MCF 10A (cell line): ENCODE measurements around the gene ZFAND3. TPM values are rescaled to one million over a fixed set of nuclear protein-coding genes. Genes with fewer than 3 reads are reported as not detected.

ENCODE experiments used
- BruUV-seq: library from RNA; stranded (reverse); fragments of 400-500 nt; replicated peaks from 2 replicates; lab custom pipeline; 2021; lab: Mats Ljungman, UMichigan
- CTCF ChIA-PET: fragments of 300-600 bp; sonication (Branson Sonifier 250); formaldehyde crosslinking; extraction: SDS; loops from one replicate; lab custom pipeline; 2021; ENCODE audit warnings: antibody characterized with exemption, inconsistent platforms; lab: Yijun Ruan, JAX
- POLR2A ChIA-PET: fragments of 300-600, 350-650 bp; sonication (Branson Sonifier 250); formaldehyde crosslinking; extraction: SDS; loops from one replicate; lab custom pipeline; 2020; ENCODE audit warnings: antibody characterized with exemption, inconsistent platforms; lab: Yijun Ruan, JAX
- DNase-seq: peaks from one replicate; pipeline ENCODE4 v3.0.0-alpha.2; 2018; ENCODE audit not compliant: unreplicated experiment
- H3K27ac Mint-ChIP-seq: one replicate; pipeline ENCODE4 v1.8.0; 2022; ENCODE audit warnings: mild to moderate bottlenecking, low read depth, mixed read lengths; ENCODE audit not compliant: unreplicated experiment
- H3K27me3 Mint-ChIP-seq: one replicate; pipeline ENCODE4 v1.8.0; 2022; ENCODE audit warnings: mixed read lengths; ENCODE audit not compliant: insufficient read depth, unreplicated experiment
- H3K36me3 Mint-ChIP-seq: one replicate; pipeline ENCODE4 v1.8.0; 2022; ENCODE audit warnings: mild to moderate bottlenecking, moderate library complexity, mixed read lengths; ENCODE audit not compliant: insufficient read depth, unreplicated experiment
- H3K4me1 Mint-ChIP-seq: one replicate; pipeline ENCODE4 v1.8.0; 2022; ENCODE audit warnings: mixed read lengths; ENCODE audit not compliant: insufficient read depth, unreplicated experiment
- H3K4me3 Mint-ChIP-seq: one replicate; pipeline ENCODE4 v1.8.0; 2022; ENCODE audit warnings: mild to moderate bottlenecking, moderate library complexity, mixed read lengths; ENCODE audit not compliant: unreplicated experiment
- H3K9me3 Mint-ChIP-seq: one replicate; pipeline ENCODE4 v1.8.0; 2022; ENCODE audit warnings: mixed read lengths; ENCODE audit not compliant: unreplicated experiment
- intact Hi-C: fragments of 100-400 bp; cut with micrococcal nuclease; formaldehyde crosslinking; loops from 2 replicates; pipeline ENCODE4 v1.14.1; 2022
- total RNA-seq: library from RNA; stranded (reverse); gene quantifications from 2 replicates; pipeline ENCODE4 v1.2.3, GENCODE V29; 2022
- TF ChIP-seq, protein P1 (sequence below): fragments of 200-600 bp; IDR thresholded peaks from one replicate; pipeline ENCODE4 v1.8.0; 2022; ENCODE audit warnings: antibody characterized with exemption, mild to moderate bottlenecking; ENCODE audit not compliant: unreplicated experiment

ZFAND3 gene
- total RNA-seq, 1 experiment from 2014 or later, result 100 TPM

DNA sequence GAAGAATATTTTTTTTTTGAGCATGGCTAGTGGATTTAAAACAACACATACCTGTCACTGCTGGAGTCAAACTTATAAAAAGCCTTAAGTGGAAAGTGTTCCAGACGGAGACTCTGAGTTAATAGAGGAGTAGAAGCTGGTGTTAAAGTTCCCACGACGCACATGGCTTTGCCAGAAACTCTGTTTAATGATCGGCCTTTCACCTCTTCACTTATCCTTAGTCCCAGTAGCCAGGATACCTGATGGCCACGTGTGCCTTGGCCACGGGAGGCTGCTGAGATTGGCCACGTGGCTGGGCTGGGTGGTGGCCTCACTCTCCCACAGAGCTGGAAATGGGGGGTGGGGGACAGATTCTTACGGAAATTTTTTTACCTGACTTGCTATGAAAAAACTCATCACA is 333.1 kb downstream of the ZFAND3 start:
- Mint-ChIP-seq H3K9me3 (no peaks in the 10 kb centered on the region), H3K4me1 (peaks cover 4% of the 10 kb centered on the region), H3K36me3 (peaks cover 49% of the 10 kb centered on the region), H3K4me3 (no peak overlapping the region), H3K27me3 (no peaks in the 10 kb centered on the region), H3K27ac (no peak overlapping the region)
- POLR2A ChIA-PET, result no interaction called here
- TF ChIP-seq, protein P1, sequence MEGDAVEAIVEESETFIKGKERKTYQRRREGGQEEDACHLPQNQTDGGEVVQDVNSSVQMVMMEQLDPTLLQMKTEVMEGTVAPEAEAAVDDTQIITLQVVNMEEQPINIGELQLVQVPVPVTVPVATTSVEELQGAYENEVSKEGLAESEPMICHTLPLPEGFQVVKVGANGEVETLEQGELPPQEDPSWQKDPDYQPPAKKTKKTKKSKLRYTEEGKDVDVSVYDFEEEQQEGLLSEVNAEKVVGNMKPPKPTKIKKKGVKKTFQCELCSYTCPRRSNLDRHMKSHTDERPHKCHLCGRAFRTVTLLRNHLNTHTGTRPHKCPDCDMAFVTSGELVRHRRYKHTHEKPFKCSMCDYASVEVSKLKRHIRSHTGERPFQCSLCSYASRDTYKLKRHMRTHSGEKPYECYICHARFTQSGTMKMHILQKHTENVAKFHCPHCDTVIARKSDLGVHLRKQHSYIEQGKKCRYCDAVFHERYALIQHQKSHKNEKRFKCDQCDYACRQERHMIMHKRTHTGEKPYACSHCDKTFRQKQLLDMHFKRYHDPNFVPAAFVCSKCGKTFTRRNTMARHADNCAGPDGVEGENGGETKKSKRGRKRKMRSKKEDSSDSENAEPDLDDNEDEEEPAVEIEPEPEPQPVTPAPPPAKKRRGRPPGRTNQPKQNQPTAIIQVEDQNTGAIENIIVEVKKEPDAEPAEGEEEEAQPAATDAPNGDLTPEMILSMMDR, result no peak
- no TSS peak for BruUV-seq
- DNase-seq, result no peak
- intact Hi-C loops, result no loop called here
- CTCF ChIA-PET, result interaction anchor here (0.7 kb wide), 1 partner anchor 334 kb away, joined by 3 read pairs; no protein-coding TSS in a partner anchor

DNA sequence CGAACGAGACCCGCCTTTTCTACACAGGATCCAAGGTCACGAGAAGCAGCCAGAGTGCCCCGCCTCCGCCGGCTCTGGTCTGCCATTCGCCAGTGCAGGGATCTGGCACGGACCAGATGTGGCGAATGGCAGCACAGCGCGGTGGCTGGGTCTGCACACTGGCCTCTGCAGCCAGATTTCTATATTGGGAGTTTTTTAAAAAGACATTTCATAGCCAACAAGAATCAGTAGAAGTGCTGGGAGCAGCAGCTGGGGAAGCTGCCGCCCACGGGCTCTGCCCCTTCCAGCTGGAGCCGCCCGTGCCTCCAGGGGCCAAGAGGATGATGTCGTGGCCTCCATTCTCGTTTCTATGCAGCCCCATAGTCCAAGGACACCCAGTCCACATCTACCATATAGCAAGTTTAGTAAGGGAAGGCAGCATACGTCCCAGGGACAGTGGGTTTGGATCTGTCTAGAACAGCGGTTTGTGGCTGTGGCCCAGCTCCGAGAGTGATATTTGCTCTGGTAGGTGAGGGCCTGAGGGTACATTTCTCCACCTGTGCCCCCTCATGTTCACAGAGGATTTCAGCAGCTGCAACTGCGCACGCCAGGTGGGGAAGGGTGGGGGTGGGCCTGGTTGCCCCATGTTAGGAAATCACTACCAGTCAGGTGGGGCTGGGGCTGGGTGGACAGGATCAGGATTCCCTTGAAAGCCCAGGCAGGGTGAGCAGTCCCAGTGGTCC is 333.7 kb downstream of the ZFAND3 start:
- TSS peak; percentile 53 for BruUV-seq
- TF ChIP-seq, protein P1, result no peak
- H3K4me1 Mint-ChIP-seq, result peaks cover 4% of the 10 kb centered on the region
- H3K36me3 Mint-ChIP-seq, result peaks cover 49% of the 10 kb centered on the region
- ChIA-PET POLR2A (no interaction called here), CTCF (interaction anchor here (0.7 kb wide), 1 partner anchor 333 kb away, joined by 3 read pairs; no protein-coding TSS in a partner anchor)
- no peak for DNase-seq
- no peaks in the 10 kb centered on the region for H3K9me3 Mint-ChIP-seq
- no peak overlapping the region for H3K4me3 Mint-ChIP-seq
- no peaks in the 10 kb centered on the region for H3K27me3 Mint-ChIP-seq
- intact Hi-C loops, result no loop called here
- H3K27ac Mint-ChIP-seq, result no peak overlapping the region

DNA sequence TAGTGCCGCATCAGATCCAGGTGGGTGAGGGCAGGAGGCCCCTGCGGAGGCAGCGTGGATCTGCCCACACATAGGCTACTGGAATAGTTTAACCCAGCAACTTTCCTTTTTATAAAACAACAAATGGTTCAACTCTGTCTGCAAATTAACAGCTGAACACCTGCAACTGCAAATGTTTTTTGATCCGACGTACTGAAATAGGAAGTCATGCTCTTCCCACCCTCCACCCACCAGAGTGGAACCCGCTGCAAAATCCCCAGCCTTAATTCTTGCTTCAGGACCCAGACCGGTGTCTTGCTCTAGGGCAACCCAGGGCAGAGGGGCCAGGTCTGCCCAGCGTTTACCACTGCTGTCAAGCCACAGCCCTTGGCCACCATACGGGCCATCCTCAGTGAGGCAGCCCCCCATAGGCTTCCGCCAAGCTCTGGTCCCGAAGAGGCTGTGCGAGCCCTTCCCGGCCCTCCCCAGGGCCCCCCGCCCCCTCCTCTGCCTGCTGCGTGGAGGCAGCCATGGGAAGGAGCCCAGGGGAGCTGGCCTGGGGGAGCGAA is 334.3 kb downstream of the ZFAND3 start:
- BruUV-seq, result no TSS peak
- Mint-ChIP-seq H3K27ac (no peak overlapping the region), H3K4me1 (peaks cover 4% of the 10 kb centered on the region)

DNA sequence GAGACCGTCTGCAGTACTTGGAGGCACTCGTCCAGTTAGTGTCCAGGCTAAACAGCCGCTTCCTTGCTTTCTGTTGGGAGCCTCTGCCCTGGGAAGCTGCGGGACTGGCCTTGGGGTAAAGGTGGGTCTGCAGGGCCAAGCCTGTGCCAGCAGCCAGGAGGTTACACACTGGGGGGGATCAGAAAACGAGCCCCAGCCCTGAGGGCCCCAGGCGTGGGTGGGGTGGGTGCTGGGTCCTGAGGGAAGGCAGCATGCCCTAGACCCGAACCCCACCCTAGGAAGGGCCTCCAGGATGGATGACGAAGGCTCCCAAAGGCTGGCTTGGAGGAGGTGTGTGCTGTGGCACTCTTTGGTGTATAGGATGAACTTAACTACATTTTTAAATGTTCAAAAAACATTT is 335.2 kb downstream of the ZFAND3 start:
- no peaks in the 10 kb centered on the region for H3K9me3 Mint-ChIP-seq
- H3K36me3 Mint-ChIP-seq, result peaks cover 34% of the 10 kb centered on the region

More for the DNA sequence above, 334.3 kb downstream of the ZFAND3 start:
- ChIA-PET CTCF (no interaction called here), POLR2A (no interaction called here)
- no peak for DNase-seq
- intact Hi-C loops, result no loop called here
- no peak overlapping the region for H3K4me3 Mint-ChIP-seq
- TF ChIP-seq, protein P1, result no peak
- no peaks in the 10 kb centered on the region for H3K27me3 Mint-ChIP-seq
- peaks cover 43% of the 10 kb centered on the region for H3K36me3 Mint-ChIP-seq
- no peaks in the 10 kb centered on the region for H3K9me3 Mint-ChIP-seq

More for the DNA sequence above, 335.2 kb downstream of the ZFAND3 start:
- intact Hi-C loops, result no loop called here
- ChIA-PET POLR2A (no interaction called here), CTCF (interaction anchor here (0.6 kb wide), 3 partner anchors 77 to 455 kb away, joined by 3 read pairs; no protein-coding TSS in a partner anchor)
- H3K27ac Mint-ChIP-seq, result no peak overlapping the region
- no peak overlapping the region for H3K4me3 Mint-ChIP-seq
- no peaks in the 10 kb centered on the region for H3K27me3 Mint-ChIP-seq
- TF ChIP-seq, protein P1, result no peak
- no TSS peak for BruUV-seq
- DNase-seq, result no peak
- peaks cover 4% of the 10 kb centered on the region for H3K4me1 Mint-ChIP-seq
